Measurements from ENCODE around the gene CHST5. TPM values are rescaled to one million over a fixed set of nuclear protein-coding genes. Genes with fewer than 3 reads are reported as not detected.

Gene CHST5
- polyA plus RNA-seq, 3 donors = not detected

- 100% methylated on average over 1 of the region's 2 CpGs for WGBS (ENCODE audit: insufficient coverage)
- H3K4me3 ChIP-seq (replicated peaks in 1 of 3; ENCODE audit: low read depth in 2 of 3, low read length in 3 of 3) = no peak overlapping the region
- H3K36me3 ChIP-seq (replicated peaks in 1 of 2; ENCODE audit: control insufficient read depth in 1 of 2, insufficient read depth in 2 of 2, low read length in 2 of 2) = no peaks in the 10 kb centered on the region
- no peaks in the 10 kb centered on the region for H4K20me1 ChIP-seq (ENCODE audit: insufficient read depth, low read length)
- Mint-ChIP-seq H3K27me3 (ENCODE audit: low read depth in 3 of 3) (peaks cover 5 to 17% (median 10%) of the 10 kb centered on the region in 3 donors), H3K36me3 (no peaks in the 10 kb centered on the region), H3K9me3 (no peaks in the 10 kb centered on the region), H3K27ac (no peak overlapping the region), H3K4me3 (no peak overlapping the region), H3K4me1 (peaks cover 4% of the 10 kb centered on the region)
- no peaks in the 10 kb centered on the region for H3K4me1 ChIP-seq (ENCODE audit: control insufficient read depth in 1 of 2, insufficient read depth in 2 of 2, low read length in 2 of 2)
- no peak for DNase-seq
- no peak overlapping the region for H2AFZ ChIP-seq (ENCODE audit: insufficient read depth, low read depth, low read length, poor library complexity, severe bottlenecking)
- no peak for TF ChIP-seq CTCF (IDR thresholded peaks at IDR 0.05)
- no peak overlapping the region for H3K9ac ChIP-seq (ENCODE audit: insufficient read depth, low read length, poor library complexity, severe bottlenecking)
- H3K79me2 ChIP-seq (ENCODE audit: insufficient read depth, low read length) = no peaks in the 10 kb centered on the region
- no peak overlapping the region for H3K27ac ChIP-seq (ENCODE audit: low read depth in 1 of 2, low read length in 2 of 2)
- H3K27me3 ChIP-seq (ENCODE audit: control insufficient read depth in 2 of 2, insufficient read depth in 2 of 2, low read length in 2 of 2) = no peaks in the 10 kb centered on the region
- no peak overlapping the region for H3K4me2 ChIP-seq (replicated peaks; ENCODE audit: extremely low read depth, low read length, poor library complexity, severe bottlenecking)
- no peaks in the 10 kb centered on the region for H3K9me3 ChIP-seq (replicated peaks in 1 of 2; ENCODE audit: control insufficient read depth in 1 of 2, insufficient read depth in 1 of 2, low read length in 2 of 2)
- intact Hi-C loops (cut with micrococcal nuclease) = no loop called here
These were observed 49.1 kb downstream of the CHST5 start for GRCh38 chr16:75486676-75487313.

- H3K9me3 Mint-ChIP-seq = no peaks in the 10 kb centered on the region
- Histone ChIP-seq H3K27ac (ENCODE audit: low read depth in 1 of 2, low read length in 2 of 2) (no peak overlapping the region), H3K4me3 (replicated peaks in 1 of 3; ENCODE audit: low read depth in 2 of 3, low read length in 3 of 3) (no peak overlapping the region), H3K79me2 (ENCODE audit: insufficient read depth, low read length) (no peaks in the 10 kb centered on the region), H3K9ac (ENCODE audit: insufficient read depth, low read length, poor library complexity, severe bottlenecking) (no peak overlapping the region), H3K9me3 (replicated peaks in 1 of 2; ENCODE audit: control insufficient read depth in 1 of 2, insufficient read depth in 1 of 2, low read length in 2 of 2) (no peaks in the 10 kb centered on the region), H4K20me1 (ENCODE audit: insufficient read depth, low read length) (no peaks in the 10 kb centered on the region), H3K36me3 (replicated peaks in 1 of 2; ENCODE audit: control insufficient read depth in 1 of 2, insufficient read depth in 2 of 2, low read length in 2 of 2) (no peaks in the 10 kb centered on the region), H3K27me3 (ENCODE audit: control insufficient read depth in 2 of 2, insufficient read depth in 2 of 2, low read length in 2 of 2) (no peaks in the 10 kb centered on the region), H3K4me1 (ENCODE audit: control insufficient read depth in 1 of 2, insufficient read depth in 2 of 2, low read length in 2 of 2) (no peaks in the 10 kb centered on the region), H2AFZ (ENCODE audit: insufficient read depth, low read depth, low read length, poor library complexity, severe bottlenecking) (no peak overlapping the region), H3K4me2 (replicated peaks; ENCODE audit: extremely low read depth, low read length, poor library complexity, severe bottlenecking) (no peak overlapping the region)
- H3K36me3 Mint-ChIP-seq = no peaks in the 10 kb centered on the region
- 89% methylated on average over 8 of the region's 9 CpGs for WGBS (ENCODE audit: insufficient coverage)
- no peak for TF ChIP-seq CTCF (IDR thresholded peaks at IDR 0.05)
- no peak overlapping the region for H3K27ac Mint-ChIP-seq
- DNase-seq = no peak
- peaks cover 8 to 18% (median 14%) of the 10 kb centered on the region in 3 donors for H3K27me3 Mint-ChIP-seq (ENCODE audit: low read depth in 3 of 3)
- peak overlapping the region in 1 of 2 donors; percentile 9 for H3K4me3 Mint-ChIP-seq
- H3K4me1 Mint-ChIP-seq = peaks cover 4% of the 10 kb centered on the region
- intact Hi-C loops (cut with micrococcal nuclease) = no loop called here
These were observed 49.8 kb downstream of the CHST5 start for GRCh38 chr16:75486014-75486675.

Data from CD14-positive monocyte (primary cell).